ENCODE results near the gene HDGFL3.

The HDGFL3 gene

GRCh38 chr15:83123529-83123928, 84.1 kb downstream of the HDGFL3 start:
- no peak for DNase-seq

GRCh38 chr15:83119968-83120581, 87.5 kb downstream of the HDGFL3 start:
- DNase-seq: no peak

GRCh38 chr15:83118968-83119367, 88.7 kb downstream of the HDGFL3 start:
- no peak for DNase-seq

GRCh38 chr15:83118291-83118827, 89.3 kb downstream of the HDGFL3 start:
- no peak for DNase-seq

DNA sequence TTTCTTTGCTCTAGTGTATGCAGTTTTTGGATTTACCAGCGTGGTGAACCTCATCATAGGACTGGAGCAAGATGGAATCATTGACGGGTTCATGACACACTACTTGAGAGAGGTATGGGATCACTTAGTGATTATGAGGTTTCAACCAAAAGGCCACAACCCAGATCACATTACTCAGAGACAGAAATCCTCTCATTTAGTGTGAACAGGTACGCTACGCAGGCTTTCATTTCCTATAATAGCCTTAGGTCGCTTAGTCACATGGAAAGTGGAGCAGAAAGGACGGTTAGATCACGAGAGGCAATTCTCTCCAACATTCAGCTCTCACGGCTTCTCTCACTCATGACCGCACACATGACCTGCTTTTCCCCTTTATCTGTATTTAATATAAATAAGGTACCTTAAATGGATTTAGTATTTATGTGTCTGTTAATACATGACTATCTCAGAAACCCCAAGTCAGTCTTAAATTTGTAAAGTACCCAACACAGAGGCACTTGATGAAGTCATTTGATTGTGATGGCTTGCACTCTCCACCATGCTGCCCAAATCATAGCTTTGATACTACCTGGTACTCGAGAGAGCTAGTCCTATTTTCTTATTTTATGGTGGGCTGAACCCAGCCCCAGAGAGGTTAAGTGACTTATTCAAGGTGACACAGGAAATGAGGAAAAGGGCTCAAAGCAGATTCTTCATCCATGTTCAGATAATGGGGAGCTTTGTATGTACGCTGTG, 91.6 kb downstream of the HDGFL3 start:
- DNase-seq: no peak

- DNase-seq: no peak
These were observed 92.2 kb downstream of the HDGFL3 start for GRCh38 chr15:83115410-83115809.

DNA sequence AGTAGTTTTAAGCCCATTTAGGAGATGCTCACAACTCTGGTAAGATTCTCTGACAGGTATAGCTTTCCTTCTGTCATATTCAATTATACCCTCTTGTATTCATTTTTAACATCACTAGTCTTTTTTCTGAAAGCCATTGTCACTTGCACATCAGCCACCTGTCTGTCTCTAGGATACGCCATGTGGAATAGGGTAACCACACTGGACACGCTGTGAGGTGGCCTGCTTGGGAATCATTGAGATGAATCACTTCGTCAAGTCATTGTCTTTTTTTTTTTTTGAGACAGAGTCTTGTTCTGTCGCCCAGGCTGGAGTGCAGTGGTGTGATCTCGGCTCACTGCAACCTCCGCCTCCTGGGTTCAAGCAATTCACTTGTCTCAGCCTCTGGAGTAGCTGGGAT, 92.8 kb downstream of the HDGFL3 start:
- DNase-seq: no peak

GRCh38 chr15:83113881-83114674, 93.5 kb downstream of the HDGFL3 start:
- DNase-seq: no peak

DNA sequence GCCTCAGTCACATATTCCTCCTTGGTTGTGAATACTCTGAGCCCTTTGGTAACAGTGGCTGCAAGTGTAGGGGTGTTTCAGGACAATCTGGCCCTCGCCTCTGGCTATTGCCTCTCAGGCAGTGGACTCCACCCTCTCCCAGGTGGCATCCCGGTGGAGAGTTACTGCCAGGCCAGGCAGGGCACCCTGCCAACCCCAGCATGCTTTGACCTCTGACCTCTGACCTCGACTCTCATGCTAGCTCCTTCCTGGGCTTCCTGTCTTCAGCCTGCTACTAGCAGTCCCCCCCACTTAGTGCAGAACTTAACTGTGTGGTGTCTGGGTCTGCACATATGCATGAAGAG, 94.7 kb downstream of the HDGFL3 start:
- no peak for DNase-seq

- no peak for DNase-seq
These were observed 95.2 kb downstream of the HDGFL3 start for GRCh38 chr15:83112233-83112955.

DNA sequence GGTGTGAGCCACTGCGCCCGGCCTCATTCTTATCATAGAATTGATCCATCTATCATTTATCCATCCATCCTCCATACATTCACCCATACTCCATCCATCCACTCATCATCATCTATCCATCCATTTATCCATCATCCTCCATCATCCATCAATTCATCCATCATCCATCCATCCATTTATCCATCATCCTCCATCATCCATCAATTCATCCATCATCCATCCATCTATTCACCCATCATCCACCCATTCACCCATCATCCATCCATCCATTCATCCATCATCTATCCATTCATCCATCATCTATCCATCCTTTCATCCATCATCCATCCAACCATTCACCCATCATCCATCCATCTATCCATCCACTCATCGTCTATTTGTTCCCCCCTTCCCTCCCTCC, 96.5 kb downstream of the HDGFL3 start:
- no peak for DNase-seq

- DNase-seq: no peak
These were observed 97.2 kb downstream of the HDGFL3 start for GRCh38 chr15:83110381-83110780.

GRCh38 chr15:83109532-83109931, 98.1 kb downstream of the HDGFL3 start:
- DNase-seq: no peak

DNA sequence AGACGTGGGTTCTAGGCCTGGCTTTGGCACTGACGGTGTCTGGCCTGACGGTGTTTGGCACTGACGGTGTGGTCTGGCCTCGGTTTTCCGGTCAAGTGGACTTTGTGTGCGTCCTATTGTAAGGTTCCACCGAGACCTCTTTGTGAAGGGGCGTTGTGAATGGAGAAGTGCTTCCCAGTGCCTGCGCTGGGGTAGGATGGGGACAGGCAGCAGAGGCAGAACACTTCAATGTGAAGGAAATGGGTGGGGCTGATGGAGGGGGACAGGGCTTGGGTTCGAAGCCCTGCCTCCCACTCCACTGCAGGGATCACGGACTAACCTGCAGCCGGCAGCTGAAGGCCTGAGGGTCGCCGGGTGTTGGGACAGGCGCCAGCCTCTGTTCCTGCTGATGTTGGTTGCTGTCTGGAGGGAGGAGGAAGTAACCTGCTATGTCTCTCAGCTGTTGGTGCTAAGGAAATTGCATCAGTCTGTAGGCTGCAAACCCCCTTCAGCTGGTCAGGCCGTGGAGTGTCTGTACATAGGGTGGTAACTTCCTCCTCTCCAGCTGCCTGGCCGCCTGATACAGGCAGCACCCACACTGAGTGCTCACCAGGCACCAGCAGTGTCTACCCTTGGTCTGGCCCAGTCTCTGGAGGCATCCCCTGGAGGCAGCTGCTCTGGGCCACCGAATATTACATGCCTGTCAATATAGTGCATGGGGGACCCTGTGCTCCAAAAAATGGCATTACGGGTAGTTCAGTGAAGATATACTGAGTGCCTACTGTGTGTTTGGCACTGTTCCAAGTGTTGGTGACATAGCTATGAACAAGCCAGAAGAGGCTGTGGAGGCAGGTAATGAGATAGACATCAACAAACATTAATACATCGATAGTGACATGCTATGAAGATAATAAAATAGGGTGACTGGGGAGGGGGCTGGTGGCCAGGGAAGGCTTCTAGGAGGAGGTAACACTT, 99.1 kb downstream of the HDGFL3 start:
- DNase-seq: no peak

- DNase-seq: no peak
These were observed 99.8 kb downstream of the HDGFL3 start for GRCh38 chr15:83107841-83108181.

- no peak for DNase-seq
These were observed 100.4 kb downstream of the HDGFL3 start, which contains the start of gene TM6SF1 for GRCh38 chr15:83106994-83107840. Gene TM6SF1 (plus strand): TSS chr15:83107645. CDS start chr15:83107681, 36 bp downstream.

DNA sequence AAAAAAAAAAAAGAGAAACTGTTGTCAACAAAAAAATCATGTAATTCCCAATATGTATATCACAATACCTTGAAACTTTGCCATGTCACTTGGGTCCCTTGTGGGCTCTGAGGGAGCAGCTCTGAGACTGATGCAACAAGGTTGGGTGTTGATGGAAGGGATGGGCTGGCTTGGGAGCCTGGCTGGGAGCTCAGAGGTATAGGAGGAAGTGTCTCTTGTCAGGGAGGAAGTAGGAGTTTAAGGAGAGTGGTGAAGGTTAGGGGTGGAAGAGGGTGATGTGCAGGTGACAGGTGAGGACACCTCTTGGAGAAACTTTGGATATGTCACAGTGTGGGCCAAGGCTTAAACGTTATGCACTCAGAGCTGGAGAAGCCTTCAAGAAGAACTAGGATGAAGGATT, 102.2 kb downstream of the HDGFL3 start:
- DNase-seq: no peak

DNA sequence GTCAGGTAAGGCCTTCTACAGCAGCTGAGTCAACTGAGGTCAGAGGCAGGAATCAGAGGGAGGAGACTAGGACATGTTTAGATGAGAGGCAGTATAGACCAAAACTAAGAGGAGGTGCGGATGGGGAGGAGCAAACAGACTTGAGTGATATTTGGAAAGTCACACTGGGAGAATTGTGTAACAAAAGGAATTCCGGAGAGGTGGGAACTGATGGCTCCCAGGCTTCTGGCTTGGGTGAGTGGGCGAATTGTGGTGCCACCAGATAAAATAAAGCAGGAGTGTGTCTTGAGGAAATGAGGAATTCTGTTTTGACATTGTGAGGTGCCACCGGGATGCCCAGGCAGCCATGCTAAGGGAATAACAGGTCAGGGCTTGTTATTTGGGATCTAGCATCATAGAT, 103.5 kb downstream of the HDGFL3 start:
- no peak for DNase-seq

DNA sequence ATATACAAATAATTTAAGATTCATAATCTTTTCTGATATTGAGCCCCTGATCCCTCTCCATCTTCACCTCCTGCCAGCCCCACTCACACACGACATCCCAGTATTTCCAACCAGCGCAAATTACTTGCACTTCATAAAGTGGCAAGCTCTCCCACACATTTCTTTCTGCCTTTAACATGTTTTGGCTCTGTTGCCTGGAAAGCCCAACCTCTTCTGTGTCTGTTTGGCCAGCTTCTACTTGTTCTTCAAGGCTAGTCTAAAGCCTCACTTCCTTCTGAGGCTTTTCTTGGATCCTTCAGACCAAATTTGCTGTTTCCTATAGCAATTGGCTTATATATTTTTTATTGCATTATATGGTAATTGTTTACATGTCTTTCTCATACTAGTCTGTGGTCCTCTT, 105.3 kb downstream of the HDGFL3 start:
- no peak for DNase-seq

- DNase-seq: no peak
These were observed 107.5 kb downstream of the HDGFL3 start for GRCh38 chr15:83100097-83100646.

GRCh38 chr15:83099290-83099689, 108.3 kb downstream of the HDGFL3 start:
- no peak for DNase-seq
